HG02885 (cell line): Measurements from ENCODE around the gene OR2V2.
"Not testable (repeated sequence)": the region's sequence is repeated elsewhere in the genome, so short reads cannot be mapped to it uniquely, and the experiment has no call there.

ENCODE experiments used
- ATAC-seq: cut with Tn5 transposase; IDR thresholded peaks from one replicate; pipeline ENCODE4 v1.9.1; 2021; ENCODE audit warnings: mild to moderate bottlenecking; ENCODE audit not compliant: unreplicated experiment, poor library complexity

The OR2V2 gene

GRCh38 chr5:181146927-181147636 is at the start of gene OR2V2:
Gene OR2V2, plus strand, starts transcription at chr5:181147586. Its CDS starts 7,357 bp downstream, at chr5:181154943.
- not testable (repeated sequence) for ATAC-seq

- ATAC-seq, result not testable (repeated sequence)
Observed at GRCh38 chr5:181097759-181098491, 49.5 kb upstream of the OR2V2 start.

GRCh38 chr5:181098762-181099601 is 48.4 kb upstream of the OR2V2 start:
- no peak for ATAC-seq

GRCh38 chr5:181099602-181100086 is 47.7 kb upstream of the OR2V2 start:
- no peak for ATAC-seq

- no peak for ATAC-seq
Observed at GRCh38 chr5:181100121-181100875, 47.1 kb upstream of the OR2V2 start.

- ATAC-seq, result not testable (repeated sequence)
Observed at GRCh38 chr5:181101030-181101641, 46.2 kb upstream of the OR2V2 start.

- not testable (repeated sequence) for ATAC-seq
Observed at GRCh38 chr5:181101930-181102674, 45.3 kb upstream of the OR2V2 start.

- not testable (repeated sequence) for ATAC-seq
Observed at GRCh38 chr5:181104259-181104568, 43.2 kb upstream of the OR2V2 start.

- ATAC-seq, result not testable (repeated sequence)
Observed at GRCh38 chr5:181104606-181105390, 42.6 kb upstream of the OR2V2 start.

GRCh38 chr5:181105391-181106025 is 41.9 kb upstream of the OR2V2 start:
- ATAC-seq, result no peak

- no peak for ATAC-seq
Observed at GRCh38 chr5:181107699-181108098, 39.7 kb upstream of the OR2V2 start.

GRCh38 chr5:181108578-181109165 is 38.7 kb upstream of the OR2V2 start:
- ATAC-seq, result no peak

GRCh38 chr5:181109489-181110013 is 37.8 kb upstream of the OR2V2 start:
- ATAC-seq, result no peak

- ATAC-seq, result no peak
Observed at GRCh38 chr5:181111010-181111409, 36.4 kb upstream of the OR2V2 start.

GRCh38 chr5:181112476-181112875 is 34.9 kb upstream of the OR2V2 start:
- no peak for ATAC-seq

- ATAC-seq, result not testable (repeated sequence)
Observed at GRCh38 chr5:181113572-181113971, 33.8 kb upstream of the OR2V2 start.

GRCh38 chr5:181114284-181114843 is 33.0 kb upstream of the OR2V2 start:
- no peak for ATAC-seq
